Sigmoid colon (tissue), 7 donors: ENCODE results near the gene IGFLR1. TPM values are rescaled to one million over a fixed set of nuclear protein-coding genes. Genes with fewer than 3 reads are reported as not detected.
A peak's percentile ranks its signal among the peaks of the same experiment; 100 is the strongest.
"Not testable (repeated sequence)": the region's sequence is repeated elsewhere in the genome, so short reads cannot be mapped to it uniquely, and the experiment has no call there.

Experiments used
- DNase-seq: peaks from one replicate; pipeline ENCODE4 v3.0.0-alpha.2; 2019
- H3K27ac ChIP-seq, 4 donors: fragments of 200-600 bp; sonication (generic); one replicate each; pipeline ENCODE4 v1.5.1; 2016 to 2019; ENCODE audit warnings: mild to moderate bottlenecking in 1 of 4
- H3K27me3 ChIP-seq, 3 donors: fragments of 200-600 bp; sonication (generic); one replicate each; pipeline ENCODE4 v1.5.1; 2019; ENCODE audit warnings: mild to moderate bottlenecking in 1 of 3
- H3K36me3 ChIP-seq, 4 donors: fragments of 200-600 bp; sonication (generic); one replicate each; pipeline ENCODE4 v1.5.1; 2016 to 2019
- H3K4me1 ChIP-seq, 4 donors: fragments of 200-600 bp; sonication (generic); one replicate each; pipeline ENCODE4 v1.5.1; 2017 to 2019
- H3K4me3 ChIP-seq, 4 donors: fragments of 200-600 bp; sonication (generic); one replicate each; pipeline ENCODE4 v1.5.1; 2017 to 2019; ENCODE audit warnings: mild to moderate bottlenecking in 2 of 4, moderate library complexity in 1 of 4
- H3K9me3 ChIP-seq, 4 donors: fragments of 200-600 bp in 3 of 4; sonication (generic) in 3 of 4; one replicate each; pipeline versions ENCODE4 v1.5.1 to v1.6.1; 2013 to 2019
- EP300 ChIP-seq, 4 donors: sonication (generic); formaldehyde crosslinking; IDR thresholded peaks; one replicate each; pipeline ENCODE4 v1.6.1; 2017; ENCODE audit warnings: antibody characterized with exemption in 4 of 4
- POLR2A ChIP-seq, 2 donors: fragments of 450-650 bp; IDR thresholded peaks; one replicate each; pipeline ENCODE4 v1.6.1; 2016; ENCODE audit warnings: antibody characterized with exemption in 2 of 2, mild to moderate bottlenecking in 2 of 2, moderate library complexity in 2 of 2
- POLR2AphosphoS5 ChIP-seq, 4 donors: sonication (generic); formaldehyde crosslinking; IDR thresholded peaks; one replicate each; pipeline ENCODE4 v1.6.1; 2017; ENCODE audit warnings: antibody characterized with exemption in 4 of 4
- WGBS, 2 donors: extraction: QIAGEN DNeasy Blood & Tissue Kit; methylation state at CpG; one replicate each; pipeline ENCODE4 v1.1.7; 2013; 5-methylcytosine and 5-hydroxymethylcytosine counted together
- intact Hi-C: fragments of 100-400 bp; cut with DNase I; formaldehyde crosslinking; loops from one replicate; pipeline ENCODE4 v1.15.1; 2023
- polyA plus RNA-seq, 3 donors: library from polyadenylated mRNA; stranded (reverse); fragments of 200-250 nt; gene quantifications; one replicate each; pipeline ENCODE4 v1.2.3, GENCODE V29; 2013
- total RNA-seq, 4 donors: library from RNA; depleted of rRNA; stranded (reverse); fragments of >200 nt; gene quantifications; one replicate each; pipeline ENCODE4 v1.1.0, GENCODE V29; 2016
- TF ChIP-seq, protein P1 (sequence below), 4 experiments: fragments of 450-650 bp in 3 of 4; fragments of 200-600 bp in 1 of 4; IDR thresholded peaks; one replicate each; pipeline ENCODE4 v1.5.1; 2016 to 2019; ENCODE audit warnings: antibody characterized with exemption in 4 of 4, mild to moderate bottlenecking in 3 of 4, moderate library complexity in 2 of 4
- donor health status: healthy with polysubstance abuse.
- donor health status: Bipolar disorder and iron deficiency.
- donor health status: healthy.

Gene IGFLR1
- total and polyA plus RNA-seq, 7 donors, result 2.5 to 25.0 (median 9.0) TPM

DNA sequence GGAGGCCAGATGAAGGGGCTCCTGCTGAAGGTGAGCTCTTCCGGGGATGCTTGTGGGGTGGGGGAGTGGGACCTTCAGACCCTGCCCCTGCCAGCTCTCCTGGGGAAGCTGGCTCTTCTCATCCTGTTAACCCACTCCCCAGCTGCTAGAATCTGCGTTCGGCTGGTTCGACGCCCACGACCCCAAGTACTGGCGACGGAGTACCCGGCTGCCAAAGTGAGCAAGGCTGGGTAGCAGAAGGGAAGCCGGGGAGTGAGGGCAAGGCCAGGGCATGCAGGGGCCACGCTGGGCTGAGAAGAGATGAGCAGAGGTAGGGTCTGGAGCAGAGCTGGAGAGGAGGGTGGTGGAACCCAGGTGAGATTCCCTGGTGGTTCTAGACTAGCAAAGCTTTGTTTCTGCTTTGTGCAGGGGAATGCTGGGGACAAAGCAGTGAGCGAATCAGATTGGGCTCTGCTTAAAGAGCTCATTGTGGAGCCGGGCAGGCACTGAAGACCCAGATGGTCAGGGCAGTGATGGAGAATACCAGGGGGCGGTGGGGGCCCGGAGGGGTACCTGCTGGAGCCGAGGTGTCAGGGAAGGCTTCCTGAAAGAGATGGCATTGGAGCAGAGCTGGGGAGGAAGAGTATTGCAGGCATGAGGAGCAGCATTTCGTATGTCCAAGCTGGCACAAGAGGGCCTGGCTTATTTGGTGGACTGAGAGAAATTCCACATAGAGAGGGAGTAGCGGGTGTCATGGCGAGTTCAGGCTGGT is 14.1 kb downstream of the IGFLR1 start:
- H3K36me3 ChIP-seq, result peaks cover 78 to 100% (median 96%) of the 10 kb centered on the region in 4 donors
- intact Hi-C loops, result no loop called here
- 94 to 95% methylated on average over 19 of the region's 19 CpGs for WGBS, 2 donors
- H3K9me3 ChIP-seq, result no peaks in the 10 kb centered on the region
- no peak for DNase-seq
- H3K4me3 ChIP-seq, result no peak overlapping the region
- no peak overlapping the region for H3K27ac ChIP-seq
- H3K4me1 ChIP-seq, result no peaks in the 10 kb centered on the region
- no peaks in the 10 kb centered on the region for H3K27me3 ChIP-seq
- TF ChIP-seq EP300 (IDR thresholded peaks at IDR 0.05) (no peak), POLR2AphosphoS5 (IDR thresholded peaks at IDR 0.05) (no peak), POLR2A (IDR thresholded peaks at IDR 0.05) (no peak)
- TF ChIP-seq, protein P1, sequence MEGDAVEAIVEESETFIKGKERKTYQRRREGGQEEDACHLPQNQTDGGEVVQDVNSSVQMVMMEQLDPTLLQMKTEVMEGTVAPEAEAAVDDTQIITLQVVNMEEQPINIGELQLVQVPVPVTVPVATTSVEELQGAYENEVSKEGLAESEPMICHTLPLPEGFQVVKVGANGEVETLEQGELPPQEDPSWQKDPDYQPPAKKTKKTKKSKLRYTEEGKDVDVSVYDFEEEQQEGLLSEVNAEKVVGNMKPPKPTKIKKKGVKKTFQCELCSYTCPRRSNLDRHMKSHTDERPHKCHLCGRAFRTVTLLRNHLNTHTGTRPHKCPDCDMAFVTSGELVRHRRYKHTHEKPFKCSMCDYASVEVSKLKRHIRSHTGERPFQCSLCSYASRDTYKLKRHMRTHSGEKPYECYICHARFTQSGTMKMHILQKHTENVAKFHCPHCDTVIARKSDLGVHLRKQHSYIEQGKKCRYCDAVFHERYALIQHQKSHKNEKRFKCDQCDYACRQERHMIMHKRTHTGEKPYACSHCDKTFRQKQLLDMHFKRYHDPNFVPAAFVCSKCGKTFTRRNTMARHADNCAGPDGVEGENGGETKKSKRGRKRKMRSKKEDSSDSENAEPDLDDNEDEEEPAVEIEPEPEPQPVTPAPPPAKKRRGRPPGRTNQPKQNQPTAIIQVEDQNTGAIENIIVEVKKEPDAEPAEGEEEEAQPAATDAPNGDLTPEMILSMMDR (IDR thresholded peaks at IDR 0.05), result no peak

GRCh38 chr19:35727053-35727955 is 14.9 kb downstream of the IGFLR1 start:
- peak; percentile 57 for DNase-seq
- Histone ChIP-seq H3K27ac (no peak overlapping the region), H3K27me3 (no peaks in the 10 kb centered on the region), H3K4me3 (no peak overlapping the region), H3K4me1 (no peaks in the 10 kb centered on the region), H3K36me3 (peaks cover 80 to 100% (median 97%) of the 10 kb centered on the region in 4 donors), H3K9me3 (no peaks in the 10 kb centered on the region)
- TF ChIP-seq, protein P1 (IDR thresholded peaks at IDR 0.05), result no peak
- intact Hi-C loops, result no loop called here
- WGBS, 2 donors, result 96% methylated on average over 25 of the region's 25 CpGs

DNA sequence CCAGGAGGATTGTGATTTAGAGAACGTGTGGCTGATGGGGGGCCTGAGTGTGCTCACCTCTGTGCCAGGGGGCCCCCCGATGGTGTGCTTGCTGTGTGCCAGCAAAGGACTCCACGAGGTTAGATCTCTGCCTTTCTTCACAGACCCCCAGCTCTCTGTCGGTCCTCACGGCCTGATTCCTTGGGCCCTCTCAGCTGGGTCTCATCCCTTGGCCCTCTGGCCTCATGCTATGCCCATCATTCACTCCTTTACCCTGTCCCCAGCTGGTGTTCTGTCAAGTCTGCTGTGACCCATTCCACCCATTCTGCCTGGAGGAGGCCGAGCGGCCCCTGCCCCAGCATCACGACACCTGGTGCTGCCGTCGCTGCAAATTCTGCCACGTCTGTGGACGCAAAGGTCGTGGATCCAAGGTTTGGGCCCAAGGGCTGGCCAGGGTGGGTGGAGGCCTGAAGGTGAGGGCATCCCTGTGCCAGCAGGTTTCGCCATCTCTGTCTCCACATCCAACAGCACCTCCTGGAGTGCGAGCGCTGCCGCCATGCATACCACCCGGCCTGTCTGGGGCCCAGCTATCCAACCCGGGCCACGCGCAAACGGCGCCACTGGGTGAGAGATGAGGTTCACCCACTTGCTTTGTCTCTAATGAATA is 16.9 kb downstream of the IGFLR1 start:
- TF ChIP-seq EP300 (IDR thresholded peaks at IDR 0.05) (no peak), POLR2AphosphoS5 (IDR thresholded peaks at IDR 0.05) (no peak), POLR2A (IDR thresholded peaks at IDR 0.05) (no peak)
- TF ChIP-seq, protein P1 (IDR thresholded peaks at IDR 0.05), result no peak
- peaks cover 68 to 100% (median 86%) of the 10 kb centered on the region in 4 donors for H3K36me3 ChIP-seq
- no peak overlapping the region for H3K27ac ChIP-seq
- intact Hi-C loops, result no loop called here
- H3K4me3 ChIP-seq, result no peak overlapping the region
- no peaks in the 10 kb centered on the region for H3K27me3 ChIP-seq
- 97% methylated on average over 23 of the region's 23 CpGs for WGBS, 2 donors
- DNase-seq, result peak; percentile 54
- H3K9me3 ChIP-seq, result no peaks in the 10 kb centered on the region
- H3K4me1 ChIP-seq, result no peaks in the 10 kb centered on the region

DNA sequence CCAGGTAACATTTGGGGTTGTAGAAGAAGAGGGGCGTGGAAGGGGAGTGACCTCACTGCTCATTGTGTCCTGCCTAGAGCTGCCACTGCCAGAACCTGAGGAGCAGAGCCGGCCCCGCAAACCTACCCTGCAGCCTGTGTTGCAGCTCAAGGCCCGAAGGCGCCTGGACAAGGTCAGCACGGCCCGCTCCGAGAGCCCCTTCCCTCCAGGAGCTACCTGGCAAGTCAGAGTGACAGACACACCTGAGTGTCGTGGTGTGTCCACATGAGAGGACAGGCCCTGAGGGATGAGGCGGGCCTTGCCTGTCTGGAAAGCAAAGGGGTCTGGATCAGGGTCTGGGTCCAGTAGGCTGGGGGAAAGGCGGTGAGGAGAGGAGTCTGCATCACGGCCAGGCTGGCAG is 17.7 kb downstream of the IGFLR1 start:
- Histone ChIP-seq H3K27ac (no peak overlapping the region), H3K36me3 (peaks cover 61 to 100% (median 79%) of the 10 kb centered on the region in 4 donors), H3K27me3 (no peaks in the 10 kb centered on the region), H3K4me1 (peaks cover 0 to 6% (median 4%) of the 10 kb centered on the region in 4 donors), H3K4me3 (no peak overlapping the region), H3K9me3 (no peaks in the 10 kb centered on the region)
- TF ChIP-seq POLR2AphosphoS5 (IDR thresholded peaks at IDR 0.05), result no peak
- TF ChIP-seq, protein P1 (IDR thresholded peaks at IDR 0.05), result no peak
- no peak for TF ChIP-seq POLR2A (IDR thresholded peaks at IDR 0.05)
- no peak for TF ChIP-seq EP300 (IDR thresholded peaks at IDR 0.05)
- WGBS, 2 donors, result 97 to 99% methylated on average over 12 of the region's 12 CpGs
- no peak for DNase-seq
- intact Hi-C loops, result no loop called here

DNA sequence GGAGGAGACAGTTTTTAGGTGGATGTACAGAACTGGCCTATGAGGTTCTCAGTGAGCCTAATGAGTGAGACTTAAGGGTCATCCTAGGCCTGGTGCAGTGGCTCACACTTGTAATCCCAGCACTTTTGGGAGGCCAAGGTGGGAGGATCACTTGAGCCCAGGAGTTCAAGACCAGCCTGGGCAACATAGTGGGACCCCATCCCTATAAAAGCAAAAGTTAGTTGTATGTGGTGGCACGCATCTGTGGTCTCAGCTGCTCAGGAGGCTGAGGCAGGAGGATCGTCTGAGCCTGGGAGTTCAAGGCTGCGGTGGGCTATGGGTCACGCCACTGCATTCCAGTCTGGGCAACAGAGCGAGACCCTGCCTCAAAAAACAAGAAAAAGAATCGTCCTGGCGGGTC is 18.1 kb downstream of the IGFLR1 start:
- H3K27ac ChIP-seq, H3K9me3 ChIP-seq, DNase-seq, H3K4me1 ChIP-seq, intact Hi-C loops, H3K4me3 ChIP-seq, H3K27me3 ChIP-seq: not testable (repeated sequence)
- WGBS, 2 donors, result 96% methylated on average over 7 of the region's 7 CpGs
- H3K36me3 ChIP-seq, result peaks cover 57 to 97% (median 74%) of the 10 kb centered on the region in 4 donors
